ENCODE results near the gene ANKRD13D.

ANKRD13D gene

DNA sequence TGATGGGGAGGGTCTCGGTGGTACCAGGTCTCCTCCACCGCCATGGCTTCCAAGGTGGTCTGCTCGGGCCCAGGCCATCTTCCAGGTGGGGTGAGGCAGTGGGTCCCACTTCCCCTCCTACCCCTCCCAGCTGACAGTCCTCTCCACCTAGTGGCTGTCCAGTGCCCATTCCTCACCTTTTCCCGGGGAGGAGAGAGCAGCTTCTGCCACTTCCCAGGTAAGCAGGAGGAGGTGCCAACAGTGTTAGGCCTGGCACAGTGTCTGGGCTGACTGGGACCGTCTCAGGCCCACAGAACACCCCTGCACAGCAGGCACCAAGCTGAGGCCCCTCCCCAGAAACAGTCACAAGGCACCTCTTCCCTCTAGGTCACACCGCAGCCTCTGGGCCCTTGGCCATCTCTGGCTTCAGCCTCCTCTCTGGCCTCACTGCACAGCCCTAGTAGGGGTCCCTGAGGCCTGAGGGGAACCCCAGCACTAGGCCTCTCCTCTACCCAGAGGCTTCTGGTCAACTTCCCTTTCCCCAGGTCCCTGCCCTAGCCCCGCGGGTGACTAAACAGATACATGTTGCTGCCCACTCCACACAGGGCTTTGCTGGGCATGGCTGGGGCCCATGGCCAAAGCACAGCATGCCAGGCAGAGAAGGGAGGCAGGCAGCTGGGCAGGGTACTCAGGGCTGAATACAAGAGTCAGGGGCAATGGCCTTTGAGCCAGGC lies 2.3 kb upstream of the ANKRD13D start:
- DNase-seq (ENCODE audit: low read depth), result no peak

DNA sequence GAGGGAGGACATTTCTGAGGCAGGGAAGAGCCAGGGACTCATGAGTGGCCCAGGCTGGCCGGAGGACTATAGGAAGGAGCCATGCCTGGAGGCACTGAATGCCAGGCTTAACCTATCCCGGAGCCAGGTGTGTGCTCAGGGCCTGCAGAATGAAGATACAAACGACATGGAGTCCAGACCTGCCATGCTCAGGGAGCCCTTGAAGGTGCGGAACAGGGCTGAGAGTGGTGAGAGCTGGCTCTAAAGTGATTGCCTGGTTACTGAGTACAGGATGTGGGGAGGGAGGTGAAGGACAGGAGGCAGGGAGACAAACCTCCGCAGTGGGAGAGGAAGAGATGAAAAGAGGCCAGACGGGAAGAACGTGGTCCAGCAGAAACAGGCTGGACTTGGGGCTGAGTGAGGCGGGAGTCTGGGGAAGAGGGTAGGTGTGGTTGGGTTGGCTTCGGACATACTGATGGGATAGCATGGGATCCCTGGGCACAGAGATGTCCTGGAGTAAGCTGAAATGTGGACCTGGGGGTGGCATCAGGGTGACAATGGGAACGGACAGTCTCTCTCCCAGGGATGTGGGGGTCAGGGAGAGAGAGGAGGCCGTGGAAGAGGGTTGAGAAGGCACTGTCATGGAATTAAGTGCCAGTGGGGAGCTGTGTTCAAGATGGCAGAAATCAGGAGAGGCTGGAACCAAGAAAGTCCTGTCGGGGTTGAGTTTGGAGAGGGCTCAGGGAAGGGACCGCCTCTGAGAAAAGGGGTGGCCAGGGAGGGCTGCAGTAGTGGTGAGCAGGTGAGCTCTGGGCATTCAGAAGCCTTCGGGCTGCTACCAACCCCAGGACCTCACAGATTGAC lies 1.5 kb upstream of the ANKRD13D start:
- no peak for DNase-seq (ENCODE audit: low read depth)

DNA sequence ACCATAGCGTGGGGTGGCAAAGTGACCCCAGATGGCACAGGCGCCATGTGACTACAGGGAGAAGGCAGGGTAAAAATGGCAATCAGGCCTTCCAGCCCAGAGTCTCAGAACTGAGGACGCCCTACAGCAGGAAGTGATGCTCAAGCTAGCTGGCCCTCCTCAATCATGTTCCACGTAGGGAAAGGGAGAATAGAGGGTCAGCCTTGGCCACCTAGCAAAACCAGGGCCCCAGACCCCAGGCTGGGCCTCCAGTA lies 978 bp upstream of the ANKRD13D start:
- no peak for DNase-seq (ENCODE audit: low read depth)

DNA sequence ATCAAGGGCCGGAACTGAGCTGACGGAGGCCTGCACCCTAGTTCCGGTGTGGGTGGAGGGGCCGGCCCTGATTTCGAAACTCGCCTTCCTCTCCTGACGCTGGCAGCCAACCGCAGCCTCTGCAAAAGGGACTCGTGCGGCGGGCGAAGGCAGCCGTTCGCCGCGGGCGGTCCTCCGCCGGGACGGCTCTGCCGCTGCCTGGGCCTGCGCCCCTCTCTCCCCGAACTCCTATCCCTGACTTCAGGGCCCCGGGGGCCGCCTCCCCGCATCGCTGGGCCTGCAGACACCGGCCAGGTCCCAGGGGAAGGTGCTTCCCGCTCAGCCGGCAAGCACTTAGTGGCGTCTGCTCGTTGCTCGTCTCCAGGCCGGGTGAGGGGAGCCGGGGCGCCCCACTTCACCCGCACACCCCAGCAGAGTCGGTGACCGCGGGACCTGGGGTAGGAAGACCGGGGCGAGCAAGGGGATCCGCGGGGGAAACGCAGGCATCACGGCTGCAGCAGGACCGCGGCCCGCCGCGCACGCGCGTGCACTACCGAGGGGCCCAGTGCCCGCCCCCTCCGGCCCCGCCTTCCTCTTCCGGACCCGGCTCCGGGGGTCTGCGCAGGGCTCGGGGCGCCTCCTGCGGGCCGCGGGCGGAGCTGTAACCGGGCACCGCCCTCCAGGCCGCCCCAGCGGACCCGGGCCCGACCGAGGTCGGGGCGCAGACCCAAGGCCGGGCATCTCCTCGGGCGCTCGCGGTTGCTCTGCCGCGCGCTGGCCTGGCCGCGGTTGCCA lies 464 bp upstream of the ANKRD13D start:
- DNase-seq (ENCODE audit: low read depth), result peak; percentile 85

DNA sequence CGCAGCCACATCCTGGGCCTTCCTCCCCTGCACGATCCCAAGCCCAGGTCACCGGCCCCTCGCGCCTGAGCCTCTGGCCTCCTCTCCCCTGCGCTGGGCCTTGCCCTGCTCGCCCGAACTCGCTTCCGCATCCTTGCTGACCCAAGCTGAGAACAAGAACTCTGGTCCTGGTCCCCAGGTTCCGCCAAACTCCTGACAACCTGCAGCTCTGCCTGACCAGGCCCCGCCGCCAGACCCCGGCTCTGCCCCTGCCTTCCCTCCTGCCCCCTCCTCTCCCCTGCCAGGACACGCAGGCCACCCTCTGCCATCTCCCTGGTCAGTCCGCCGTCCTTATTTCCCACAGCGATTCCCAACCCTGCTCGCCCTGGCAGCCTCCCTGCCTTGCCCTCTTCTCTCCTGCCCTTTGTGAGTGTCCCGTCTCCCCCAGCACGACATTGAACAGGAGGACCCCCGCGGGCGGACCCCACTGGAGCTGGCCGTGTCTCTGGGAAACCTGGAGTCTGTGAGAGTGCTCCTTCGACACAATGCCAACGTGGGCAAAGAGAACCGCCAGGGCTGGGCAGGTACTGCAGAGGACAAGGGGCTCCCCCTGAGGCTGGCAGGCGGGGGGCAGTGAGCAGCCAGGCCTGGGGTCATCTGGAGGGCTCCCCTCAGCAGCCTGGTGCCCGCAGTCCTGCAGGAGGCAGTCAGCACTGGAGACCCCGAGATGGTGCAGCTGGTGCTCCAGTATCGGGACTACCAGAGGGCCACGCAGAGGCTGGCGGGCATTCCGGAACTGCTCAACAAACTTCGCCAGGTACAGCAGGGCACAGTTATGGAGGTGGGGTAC lies 762 bp downstream of the ANKRD13D start:
- no peak for DNase-seq (ENCODE audit: low read depth)

DNA sequence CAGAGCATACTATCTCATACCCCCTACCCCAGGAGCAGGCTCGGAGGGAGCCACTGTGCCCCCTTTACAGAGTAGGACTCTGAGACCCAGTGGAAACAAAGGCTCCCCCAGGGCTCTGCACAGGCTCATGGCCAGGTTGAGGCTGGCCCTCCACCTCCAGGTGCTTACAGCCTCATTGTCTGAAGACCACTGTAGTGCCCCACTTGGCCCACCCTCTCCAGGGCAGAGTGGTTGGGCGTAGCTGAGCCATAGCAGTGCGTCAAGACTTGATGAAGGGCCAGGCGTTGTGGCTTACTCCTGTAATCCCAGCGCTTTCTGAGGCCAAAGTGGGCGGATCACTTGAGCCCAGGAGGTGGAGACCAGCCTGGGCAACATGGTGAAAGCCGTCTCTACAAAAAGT lies 1.7 kb downstream of the ANKRD13D start:
- no peak for DNase-seq (ENCODE audit: low read depth)

DNA sequence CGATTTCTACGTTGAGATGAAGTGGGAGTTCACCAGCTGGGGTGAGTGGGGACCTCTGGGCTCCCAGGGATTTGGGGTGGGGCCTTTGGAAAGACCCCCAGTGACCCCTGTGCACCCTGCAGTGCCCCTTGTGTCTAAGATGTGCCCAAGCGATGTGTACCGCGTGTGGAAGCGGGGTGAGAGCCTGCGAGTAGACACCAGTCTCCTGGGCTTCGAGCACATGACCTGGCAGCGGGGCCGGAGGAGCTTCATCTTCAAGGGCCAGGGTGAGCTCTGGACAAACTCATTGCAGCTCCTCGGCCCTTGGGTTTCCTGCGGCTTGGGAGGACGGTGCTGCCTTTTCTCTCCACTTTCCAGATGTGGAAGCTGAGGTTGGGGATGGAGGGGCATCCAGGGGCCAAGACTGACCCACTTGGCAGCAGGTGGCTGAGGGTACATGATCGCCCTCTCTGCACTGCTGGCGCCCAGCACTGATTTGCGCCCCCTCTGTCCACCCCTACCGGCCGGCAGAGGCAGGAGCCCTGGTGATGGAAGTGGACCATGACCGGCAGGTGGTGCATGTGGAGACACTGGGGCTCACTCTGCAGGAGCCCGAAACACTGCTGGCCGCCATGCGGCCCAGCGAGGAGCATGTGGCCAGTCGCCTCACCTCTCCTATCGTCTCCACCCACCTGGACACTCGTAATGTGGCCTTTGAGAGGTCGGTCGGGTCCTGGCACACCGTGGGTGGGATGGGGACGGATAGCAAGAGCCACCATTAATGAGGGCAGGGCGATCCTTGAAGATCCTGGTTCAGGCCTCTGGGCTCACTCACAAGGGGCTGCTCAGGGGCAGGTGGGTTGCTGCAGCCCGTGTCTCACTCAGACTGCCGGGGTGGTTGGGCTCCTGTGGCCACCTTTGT lies 2.6 kb downstream of the ANKRD13D start:
- no peak for DNase-seq (ENCODE audit: low read depth)

DNA sequence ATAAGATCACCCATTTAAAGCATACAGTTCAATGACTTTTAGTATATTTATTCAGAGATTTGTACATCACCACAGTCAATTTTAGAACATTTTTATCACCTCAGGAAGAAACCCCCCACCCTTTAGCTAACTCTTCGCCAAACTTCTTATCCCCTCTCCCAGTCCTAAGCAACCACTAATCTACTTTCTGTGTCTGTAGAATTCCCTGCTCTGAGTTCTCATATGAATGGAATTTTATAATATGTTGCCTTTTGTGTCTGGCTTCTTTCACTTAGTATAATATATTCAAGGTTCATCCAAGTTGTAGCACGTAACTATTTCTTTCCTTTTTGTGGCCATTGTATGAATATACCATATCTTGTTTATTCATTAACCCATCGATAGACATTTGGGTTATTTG lies 3.6 kb downstream of the ANKRD13D start:
- no peak for DNase-seq (ENCODE audit: low read depth)

DNA sequence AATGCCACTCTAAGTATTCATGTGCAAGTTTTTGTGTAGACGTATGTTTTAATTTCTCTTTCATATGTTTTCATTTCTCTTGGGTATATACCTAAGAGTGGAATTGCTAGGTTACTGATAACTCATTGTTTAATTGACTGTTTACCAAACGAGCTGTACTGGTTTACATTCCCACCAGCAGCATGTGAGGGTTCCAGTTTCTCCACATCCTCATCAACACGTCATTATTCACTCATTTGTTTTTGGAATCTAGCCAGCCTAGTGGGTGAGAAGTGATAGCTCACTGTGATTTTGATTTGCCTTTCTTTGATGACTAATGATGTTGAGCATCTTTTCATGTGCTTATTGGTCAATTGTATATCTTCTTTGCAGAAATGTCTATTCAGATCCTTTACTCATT lies 4.0 kb downstream of the ANKRD13D start:
- DNase-seq (ENCODE audit: low read depth), result no peak

DNA sequence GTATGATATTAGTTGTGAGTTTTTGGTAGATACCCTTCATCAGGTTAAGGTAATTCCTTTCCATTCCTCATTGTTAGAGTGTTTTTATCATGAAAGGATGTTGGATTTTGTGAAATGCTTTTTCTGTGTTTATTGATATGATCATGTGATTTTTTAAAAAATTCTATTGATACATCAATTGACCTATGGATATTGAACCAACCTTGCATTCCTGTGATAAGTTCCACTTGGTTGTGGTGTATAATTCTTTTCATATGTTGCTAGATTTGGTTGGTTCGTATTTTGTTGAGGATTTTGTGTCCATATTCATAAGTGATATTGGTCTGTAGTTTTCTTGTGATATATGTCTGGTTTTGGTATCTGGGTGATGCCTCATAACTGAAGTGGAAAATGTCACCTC lies 6.7 kb downstream of the ANKRD13D start:
- DNase-seq (ENCODE audit: low read depth), result no peak

DNA sequence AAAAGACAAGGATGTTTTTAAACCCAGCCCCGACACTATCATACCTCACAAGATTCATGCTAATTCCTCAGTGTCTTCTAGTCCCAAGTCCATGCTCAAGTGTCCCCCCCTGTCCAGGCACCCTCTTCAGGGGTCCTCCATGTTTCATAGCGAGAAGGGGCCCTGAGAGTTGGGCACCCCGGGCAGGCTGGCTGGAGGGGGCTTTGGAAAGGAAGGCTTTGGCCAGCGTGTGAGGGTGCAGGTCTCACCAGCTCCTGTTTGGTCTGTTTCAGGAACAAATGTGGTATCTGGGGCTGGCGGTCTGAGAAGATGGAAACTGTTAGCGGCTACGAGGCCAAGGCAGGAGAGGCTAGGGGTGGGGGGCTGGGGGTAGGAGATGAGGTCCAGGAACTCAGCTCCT lies 9.7 kb downstream of the ANKRD13D start:
- no peak for DNase-seq (ENCODE audit: low read depth)

DNA sequence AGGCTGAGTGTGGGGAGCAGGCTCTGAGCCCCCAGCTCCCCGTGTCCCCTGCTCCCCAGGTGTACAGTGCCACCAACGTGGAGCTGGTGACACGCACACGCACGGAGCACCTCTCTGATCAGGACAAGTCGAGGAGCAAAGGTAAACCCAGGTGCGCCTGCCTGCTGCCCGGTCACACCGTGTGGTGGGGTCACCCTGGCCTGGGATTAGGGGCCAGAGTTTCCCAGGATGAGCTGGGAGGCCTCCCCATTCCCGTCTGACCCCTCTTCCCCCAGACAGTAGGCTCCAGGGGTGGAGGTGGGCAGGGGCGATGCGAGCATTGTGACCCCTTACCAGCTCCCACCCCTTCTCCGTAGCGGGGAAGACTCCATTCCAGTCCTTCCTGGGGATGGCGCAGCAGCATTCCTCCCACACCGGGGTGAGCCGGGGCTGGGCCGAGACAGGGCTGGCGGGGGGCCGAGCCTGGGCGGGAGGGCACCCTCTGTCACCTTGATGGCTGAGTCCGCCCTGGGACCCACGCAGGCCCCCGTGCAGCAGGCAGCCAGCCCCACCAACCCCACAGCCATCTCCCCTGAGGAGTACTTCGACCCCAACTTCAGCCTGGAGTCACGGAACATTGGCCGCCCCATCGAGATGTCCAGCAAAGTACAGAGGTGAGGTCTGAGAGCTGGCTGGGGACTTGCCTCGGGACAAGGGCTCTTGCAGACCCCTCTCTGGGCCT lies 10.5 kb downstream of the ANKRD13D start:
- DNase-seq (ENCODE audit: low read depth), result no peak

DNA sequence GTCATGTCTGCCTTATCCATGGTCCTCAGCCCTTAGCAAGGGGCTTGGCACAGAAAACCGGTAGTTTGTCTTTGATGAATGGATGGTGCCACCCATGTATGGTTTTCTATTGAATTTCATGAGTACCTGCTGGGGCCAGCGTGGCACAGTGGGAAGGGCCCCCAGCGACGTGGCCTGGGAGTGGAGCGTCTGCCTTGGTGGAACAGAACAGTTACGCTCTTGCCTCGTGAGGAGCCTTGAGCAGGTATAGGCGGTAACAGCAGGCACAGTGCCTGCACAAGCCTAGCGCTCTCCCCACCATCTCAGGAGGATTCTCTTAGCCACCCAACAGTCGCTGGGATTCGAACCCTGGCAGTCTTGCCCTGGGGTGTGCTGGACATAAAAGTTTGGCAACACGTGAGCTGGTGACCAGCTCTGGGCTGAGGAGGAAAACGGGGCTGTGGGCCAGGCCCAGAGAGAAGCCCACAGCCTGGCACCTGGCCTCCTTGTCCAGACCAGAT lies 11.2 kb downstream of the ANKRD13D start:
- DNase-seq (ENCODE audit: low read depth), result no peak

DNA sequence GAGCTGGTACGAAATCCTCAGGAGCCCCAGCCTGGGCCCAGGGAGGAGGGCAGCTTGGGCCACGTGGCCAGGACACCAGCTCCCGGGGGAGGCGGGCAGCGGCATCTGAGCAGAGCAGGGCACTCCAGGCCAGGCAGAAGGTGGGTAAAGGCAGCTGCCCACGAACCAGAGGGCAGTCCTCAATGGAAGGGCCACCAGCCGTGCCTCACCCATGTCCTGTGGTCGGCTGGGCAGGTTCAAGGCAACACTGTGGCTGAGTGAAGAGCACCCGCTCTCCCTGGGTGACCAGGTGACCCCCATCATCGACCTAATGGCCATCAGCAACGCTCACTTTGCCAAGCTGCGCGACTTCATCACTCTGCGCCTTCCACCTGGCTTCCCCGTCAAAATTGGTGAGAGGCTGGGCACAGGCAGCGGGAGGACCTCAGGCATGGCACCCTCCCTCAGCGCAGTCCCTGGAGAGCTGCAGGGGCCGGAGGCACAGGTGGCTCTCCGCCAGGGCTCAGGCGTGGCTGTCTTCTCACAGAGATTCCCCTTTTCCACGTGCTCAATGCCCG lies 11.7 kb downstream of the ANKRD13D start:
- no peak for DNase-seq (ENCODE audit: low read depth)

DNA sequence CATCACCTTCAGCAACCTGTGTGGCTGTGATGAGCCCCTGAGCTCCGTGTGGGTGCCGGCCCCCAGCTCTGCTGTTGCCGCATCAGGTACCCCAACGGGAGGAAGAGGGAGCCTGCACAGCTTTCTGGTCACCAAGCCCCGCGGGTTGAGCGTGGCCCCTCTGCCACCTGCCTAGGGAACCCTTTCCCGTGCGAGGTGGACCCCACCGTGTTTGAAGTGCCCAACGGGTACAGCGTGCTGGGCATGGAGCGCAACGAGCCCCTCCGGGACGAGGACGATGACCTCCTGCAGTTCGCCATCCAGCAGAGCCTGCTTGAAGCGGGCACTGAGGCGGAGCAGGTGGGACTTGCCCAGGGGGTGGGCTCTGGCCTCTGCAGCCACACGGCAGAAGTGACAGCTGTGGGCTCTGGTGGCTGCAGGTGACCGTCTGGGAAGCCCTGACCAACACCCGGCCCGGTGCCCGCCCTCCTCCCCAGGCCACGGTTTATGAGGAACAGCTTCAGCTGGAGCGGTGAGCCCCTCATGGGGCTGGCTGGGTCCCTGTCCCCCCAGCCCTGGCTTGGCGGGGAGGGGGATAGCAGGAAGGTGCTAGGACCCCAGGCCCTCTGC lies 12.3 kb downstream of the ANKRD13D start:
- no peak for DNase-seq (ENCODE audit: low read depth)

DNA sequence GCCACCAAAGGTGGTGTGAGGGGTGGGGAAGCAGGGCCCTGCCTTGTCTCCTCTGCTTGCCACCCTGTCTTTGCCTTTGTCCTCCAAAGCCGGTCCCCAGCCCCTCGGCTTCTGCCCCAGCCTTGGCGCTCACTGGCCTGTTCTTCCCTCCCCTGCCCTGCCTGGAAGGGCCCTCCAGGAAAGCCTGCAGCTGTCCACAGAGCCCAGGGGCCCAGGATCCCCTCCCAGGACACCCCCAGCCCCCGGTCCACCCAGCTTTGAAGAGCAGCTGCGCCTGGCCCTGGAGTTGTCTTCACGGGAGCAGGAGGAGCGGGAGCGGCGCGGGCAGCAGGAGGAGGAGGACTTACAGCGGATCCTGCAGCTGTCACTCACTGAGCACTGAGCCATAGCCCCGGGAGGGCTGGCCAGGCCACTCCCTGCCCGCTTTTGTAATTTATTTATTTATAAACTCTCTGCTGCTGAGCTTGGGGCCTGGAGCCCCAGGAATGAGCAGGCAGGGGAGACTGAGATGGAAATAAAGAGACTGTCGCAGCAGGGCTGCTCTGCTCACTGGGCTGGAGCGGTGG lies 12.9 kb downstream of the ANKRD13D start:
- no peak for DNase-seq (ENCODE audit: low read depth)

DNA sequence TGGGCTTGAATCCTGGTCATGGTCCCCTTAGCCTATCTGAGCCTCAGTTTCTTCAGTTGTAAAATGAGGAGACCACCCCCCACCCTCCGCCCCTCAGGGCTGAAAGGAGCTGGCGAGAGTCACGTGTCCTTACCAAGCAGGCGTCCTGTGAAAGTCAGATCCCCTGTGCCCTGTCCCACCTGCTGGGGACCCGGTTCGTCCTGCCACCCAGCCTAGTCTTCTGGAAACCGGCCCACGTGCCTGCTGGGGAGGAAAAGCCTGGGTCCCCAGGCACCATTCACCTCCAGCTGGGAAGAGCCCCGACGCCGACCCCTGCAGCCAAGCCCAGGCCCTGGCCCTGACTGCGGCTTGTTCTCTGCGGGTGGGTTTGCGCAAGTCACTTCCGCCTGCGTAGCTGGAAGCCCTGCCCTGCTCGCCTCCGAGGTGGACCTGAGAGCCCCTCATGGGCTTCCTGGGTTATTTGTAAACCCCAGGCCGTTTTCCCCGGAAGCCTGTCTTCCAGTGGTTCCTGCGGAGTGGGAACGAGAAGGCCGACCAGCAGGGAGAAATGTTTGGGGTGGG lies 13.5 kb downstream of the ANKRD13D start:
- no peak for DNase-seq (ENCODE audit: low read depth)

DNA sequence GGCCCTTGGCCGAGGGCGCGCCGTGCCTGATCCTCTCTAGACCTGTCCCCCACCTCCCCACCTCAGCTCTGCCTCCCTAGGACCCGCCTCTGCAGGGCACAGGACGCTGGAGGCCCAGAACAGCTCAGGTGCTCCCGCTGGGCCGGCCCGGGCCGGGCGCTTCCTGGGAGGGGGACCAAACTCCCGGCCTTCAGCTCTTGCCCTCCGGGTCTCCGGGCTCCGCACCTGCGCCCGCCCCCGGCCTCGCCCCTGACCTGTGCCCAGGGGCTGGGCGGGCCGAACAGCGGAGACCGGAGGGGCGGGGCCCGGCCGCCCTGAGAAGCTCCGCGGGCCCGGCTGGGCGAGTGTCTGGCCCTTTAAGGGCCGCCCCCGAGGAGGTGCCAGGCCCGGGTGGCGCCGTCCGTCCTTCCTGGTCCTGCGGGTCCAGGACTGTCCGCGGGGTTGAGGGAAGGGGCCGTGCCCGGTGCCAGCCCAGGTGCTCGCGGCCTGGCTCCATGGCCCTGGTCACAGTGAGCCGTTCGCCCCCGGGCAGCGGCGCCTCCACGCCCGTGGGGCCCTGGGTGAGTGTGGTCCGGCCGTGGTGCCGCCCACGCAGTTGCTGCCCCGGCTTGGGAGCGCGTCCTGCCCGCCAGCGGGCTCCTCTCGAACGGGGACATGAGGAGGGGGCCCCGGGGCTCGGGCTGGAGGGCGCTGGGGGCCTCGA lies 14.2 kb downstream of the ANKRD13D start, which contains the start of gene SSH3:
TSS of gene SSH3 (plus strand) at position 399 of the 703 bp plus-strand sequence. CDS start at position 495, 96 bp downstream.
- DNase-seq (ENCODE audit: low read depth), result no peak
